AG04450 (cell line): ENCODE measurements around the gene ELAC2. TPM values are rescaled to one million over a fixed set of nuclear protein-coding genes. Genes with fewer than 3 reads are reported as not detected.

Experiments used
- CTCF ChIA-PET: fragments of 300-600, 350-600 bp; formaldehyde crosslinking; extraction: SDS; loops from one replicate; lab custom pipeline; 2022; ENCODE audit warnings: antibody characterized with exemption, inconsistent platforms; lab: Charles Lee
- POLR2A ChIA-PET: fragments of 350-600 bp; formaldehyde crosslinking; extraction: SDS; loops from one replicate; lab custom pipeline; 2021; ENCODE audit warnings: antibody characterized with exemption, inconsistent platforms; lab: Yijun Ruan, JAX
- DNase-seq: peaks from one replicate; pipeline ENCODE4 v3.0.0-alpha.2; 2011; ENCODE audit warnings: low read depth, low spot score
- H3K27ac ChIP-seq: one replicate; pipeline ENCODE4 v1.5.1; 2012; ENCODE audit warnings: low read depth, low read length, control low read depth
- H3K27me3 ChIP-seq: one replicate; pipeline ENCODE4 v1.6.0; 2012; ENCODE audit warnings: low read length; ENCODE audit not compliant: control insufficient read depth, insufficient read depth
- H3K4me3 ChIP-seq: 2 replicates; pipeline ENCODE4 v1.5.1; 2011; ENCODE audit warnings: mild to moderate bottlenecking, low read depth, low read length, control low read depth
- H3K9me3 ChIP-seq: 2 replicates; pipeline ENCODE4 v1.5.1; 2012; ENCODE audit warnings: low read length; ENCODE audit not compliant: control insufficient read depth, insufficient read depth
- polyA plus RNA-seq: library from polyadenylated mRNA; depleted of rRNA; stranded (reverse); fragments of >200 nt; gene quantifications from 2 replicates; pipeline ENCODE4 v1.2.3, GENCODE V29; 2011
- TF ChIP-seq, protein P1 (sequence below): IDR thresholded peaks from 2 replicates; pipeline ENCODE4 v1.5.1; 2011; ENCODE audit warnings: low read depth, low read length, control low read depth, inconsistent platforms

ELAC2 gene
- polyA plus RNA-seq, 1 experiment, result 41.0 TPM

DNA sequence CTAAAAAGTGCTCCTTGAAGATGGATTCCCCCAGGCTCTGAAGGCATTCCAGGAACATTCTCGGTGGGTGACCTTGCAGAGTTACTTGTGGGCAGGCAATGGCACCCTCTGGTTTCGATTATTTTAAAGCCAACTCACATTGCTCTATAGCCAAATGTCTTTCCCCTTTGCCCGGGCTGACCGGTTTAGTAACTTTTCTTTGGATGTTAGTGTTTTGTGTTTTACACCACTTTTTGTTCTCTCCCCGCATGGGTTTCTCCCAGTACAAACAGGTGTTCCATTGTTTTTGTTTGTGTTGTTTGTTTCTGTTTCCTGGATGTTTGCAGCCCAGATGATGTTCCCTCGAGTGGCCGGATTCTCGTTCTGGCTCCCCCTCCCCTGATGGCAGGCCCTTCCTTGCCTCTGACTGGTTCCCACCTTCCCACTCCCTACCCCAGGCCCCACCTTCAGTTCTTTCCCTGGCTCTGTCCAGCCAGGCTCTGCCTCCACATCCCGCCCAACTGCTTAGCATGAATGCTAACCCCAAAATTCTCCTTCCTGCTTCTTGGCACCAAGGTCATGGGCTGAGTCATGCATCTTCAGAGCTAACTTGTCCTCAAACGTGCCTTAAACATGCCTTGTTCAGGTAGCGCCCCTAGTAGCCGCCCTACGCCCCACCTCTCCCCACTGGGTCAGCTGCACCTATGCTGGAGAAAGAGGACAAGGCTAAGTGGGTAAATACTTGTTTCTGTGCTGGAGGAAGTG is 40.6 kb downstream of the ELAC2 start:
- POLR2A ChIA-PET, result no interaction called here
- no peak overlapping the region for H3K4me3 ChIP-seq
- H3K9me3 ChIP-seq, result no peaks in the 10 kb centered on the region
- H3K27ac ChIP-seq, result no peak overlapping the region
- CTCF ChIA-PET, result no interaction called here
- peaks cover 7% of the 10 kb centered on the region for H3K27me3 ChIP-seq
- DNase-seq, result no peak
- TF ChIP-seq, protein P1, sequence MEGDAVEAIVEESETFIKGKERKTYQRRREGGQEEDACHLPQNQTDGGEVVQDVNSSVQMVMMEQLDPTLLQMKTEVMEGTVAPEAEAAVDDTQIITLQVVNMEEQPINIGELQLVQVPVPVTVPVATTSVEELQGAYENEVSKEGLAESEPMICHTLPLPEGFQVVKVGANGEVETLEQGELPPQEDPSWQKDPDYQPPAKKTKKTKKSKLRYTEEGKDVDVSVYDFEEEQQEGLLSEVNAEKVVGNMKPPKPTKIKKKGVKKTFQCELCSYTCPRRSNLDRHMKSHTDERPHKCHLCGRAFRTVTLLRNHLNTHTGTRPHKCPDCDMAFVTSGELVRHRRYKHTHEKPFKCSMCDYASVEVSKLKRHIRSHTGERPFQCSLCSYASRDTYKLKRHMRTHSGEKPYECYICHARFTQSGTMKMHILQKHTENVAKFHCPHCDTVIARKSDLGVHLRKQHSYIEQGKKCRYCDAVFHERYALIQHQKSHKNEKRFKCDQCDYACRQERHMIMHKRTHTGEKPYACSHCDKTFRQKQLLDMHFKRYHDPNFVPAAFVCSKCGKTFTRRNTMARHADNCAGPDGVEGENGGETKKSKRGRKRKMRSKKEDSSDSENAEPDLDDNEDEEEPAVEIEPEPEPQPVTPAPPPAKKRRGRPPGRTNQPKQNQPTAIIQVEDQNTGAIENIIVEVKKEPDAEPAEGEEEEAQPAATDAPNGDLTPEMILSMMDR, result no peak

DNA sequence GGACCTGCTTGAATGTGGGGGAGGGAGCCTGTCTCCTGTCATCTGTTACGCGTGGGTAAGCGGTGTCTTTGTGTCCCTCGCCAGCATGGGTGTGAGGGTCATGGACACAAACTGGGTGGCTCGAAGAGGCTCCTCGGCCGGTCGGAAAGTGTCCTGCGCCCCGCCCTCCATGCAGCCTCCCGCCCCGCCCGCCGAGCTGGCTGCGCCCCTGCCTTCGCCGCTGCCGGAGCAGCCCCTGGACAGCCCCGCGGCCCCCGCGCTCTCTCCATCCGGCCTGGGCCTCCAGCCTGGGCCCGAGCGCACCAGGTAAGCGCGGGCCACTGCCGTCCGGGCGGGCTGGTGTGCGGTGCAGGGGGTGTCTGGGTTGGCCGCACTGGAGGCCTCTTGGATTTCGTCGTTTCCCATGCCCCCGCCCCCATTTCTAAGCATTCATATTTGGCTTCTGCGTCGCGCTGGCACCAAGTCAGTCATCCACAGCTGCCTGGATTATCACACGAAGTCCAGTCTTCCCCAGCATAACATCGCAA is 43.8 kb downstream of the ELAC2 start:
- H3K27me3 ChIP-seq, result peaks cover 7% of the 10 kb centered on the region
- peak overlapping the region; percentile 51 for H3K4me3 ChIP-seq
- H3K9me3 ChIP-seq, result no peaks in the 10 kb centered on the region
- no peak for DNase-seq
- no peak overlapping the region for H3K27ac ChIP-seq
- ChIA-PET CTCF (no interaction called here), POLR2A (no interaction called here)
- TF ChIP-seq, protein P1, result no peak

DNA sequence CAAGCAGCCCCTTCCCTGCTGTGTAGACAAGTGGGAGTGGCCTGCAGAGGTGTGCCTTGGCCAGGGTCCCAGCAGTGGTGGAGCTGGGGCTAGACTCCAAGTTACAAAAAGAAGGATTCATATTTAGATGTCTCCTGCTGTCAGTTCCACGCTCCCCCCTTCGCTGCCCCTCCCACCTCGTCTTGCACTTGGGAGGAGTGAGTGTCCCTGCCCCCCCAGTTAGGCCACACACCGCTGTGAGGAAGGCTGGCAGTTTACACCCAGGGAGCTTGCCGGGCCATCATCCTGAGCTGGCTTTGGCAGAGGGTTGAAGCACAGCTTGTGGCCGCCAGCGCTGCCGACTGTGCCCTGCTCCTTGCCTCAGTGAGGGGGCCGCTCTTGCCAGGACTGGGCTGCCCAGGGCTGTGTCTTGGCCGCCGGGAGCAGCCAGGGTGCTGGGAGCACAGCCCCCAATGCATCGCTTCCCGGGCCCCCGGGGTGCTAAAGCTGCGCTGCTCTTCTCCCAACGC is 44.3 kb downstream of the ELAC2 start:
- TF ChIP-seq, protein P1, result no peak
- ChIA-PET CTCF (interaction anchor here (1.3 kb wide), 1 partner anchor 29 kb away, joined by 3 read pairs; no protein-coding TSS in a partner anchor), POLR2A (no interaction called here)
- Histone ChIP-seq H3K4me3 (peak overlapping the region; percentile 51), H3K9me3 (no peaks in the 10 kb centered on the region), H3K27me3 (peaks cover 7% of the 10 kb centered on the region), H3K27ac (no peak overlapping the region)
- DNase-seq, result no peak

DNA sequence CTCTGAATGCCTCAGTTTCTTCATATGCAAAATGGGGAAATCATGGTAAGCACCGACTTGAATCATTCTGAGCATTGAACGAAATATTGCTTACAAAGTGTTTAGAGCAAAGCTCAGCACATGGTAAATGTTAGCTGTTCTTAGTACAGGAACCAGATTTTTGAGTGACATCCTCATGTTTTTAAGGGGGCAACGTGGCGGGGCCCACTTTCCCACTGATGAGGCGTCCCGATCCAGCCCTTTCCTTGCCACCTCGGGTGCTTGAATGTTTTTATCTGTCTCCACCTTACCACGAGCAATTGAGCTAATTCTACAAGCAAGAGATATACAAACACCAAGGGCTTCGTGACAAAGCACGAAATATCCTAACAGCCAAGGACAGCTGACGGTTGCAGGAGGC is 49.9 kb downstream of the ELAC2 start:
- H3K9me3 ChIP-seq, result no peaks in the 10 kb centered on the region; the same call in 1 of the 2 replicates
- no peak for DNase-seq
- no peak overlapping the region for H3K27ac ChIP-seq
- no peaks in the 10 kb centered on the region for H3K27me3 ChIP-seq
- TF ChIP-seq, protein P1, result no peak
- CTCF ChIA-PET, result no interaction called here
- H3K4me3 ChIP-seq, result no peak overlapping the region
- POLR2A ChIA-PET, result no interaction called here

DNA sequence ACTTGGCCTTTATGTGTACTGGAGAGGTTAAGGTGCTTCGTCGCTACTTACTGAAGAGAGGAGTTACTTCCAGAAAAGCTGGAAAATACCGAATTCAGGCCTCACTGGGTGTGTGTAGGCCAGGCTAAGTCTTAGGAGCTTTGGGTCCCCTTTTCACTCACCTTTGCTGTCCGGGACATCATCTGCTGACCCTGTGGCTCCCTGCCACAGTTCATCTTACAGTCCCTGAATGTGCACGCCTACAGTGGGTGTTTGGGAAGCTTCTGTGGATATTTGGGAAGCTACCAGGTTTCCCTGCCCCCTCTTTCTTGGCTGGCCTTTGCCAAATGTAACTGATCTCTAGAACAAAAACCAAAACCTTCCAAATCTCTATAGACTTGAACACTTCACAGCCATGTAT is 51.4 kb downstream of the ELAC2 start:
- ChIA-PET POLR2A (no interaction called here), CTCF (no interaction called here)
- H3K27me3 ChIP-seq, result no peaks in the 10 kb centered on the region
- H3K4me3 ChIP-seq, result no peak overlapping the region
- H3K9me3 ChIP-seq, result no peaks in the 10 kb centered on the region; the same call in 1 of the 2 replicates
- DNase-seq, result no peak
- TF ChIP-seq, protein P1, result no peak
- no peak overlapping the region for H3K27ac ChIP-seq
